ENCODE measurements around the gene CWC15.

Gene CWC15

GRCh38 chr11:94928117-94928990, 45.0 kb downstream of the CWC15 start:
- no peak overlapping the region for H3K23ac ChIP-seq (ENCODE audit: low read length)
- H3K9ac ChIP-seq (ENCODE audit: low read length): no peak overlapping the region
- H3K14ac ChIP-seq (ENCODE audit: low read length): no peak overlapping the region
- H2AFZ ChIP-seq (ENCODE audit: insufficient read depth, low read length, poor library complexity): no peak overlapping the region
- no peak overlapping the region for H3K4me3 ChIP-seq (ENCODE audit: low read depth, low read length)
- no peaks in the 10 kb centered on the region for H3K36me3 ChIP-seq (ENCODE audit: control insufficient read depth in 1 of 2, insufficient read depth in 2 of 2, low read length in 2 of 2)
- H2BK12ac ChIP-seq (ENCODE audit: low read length): peak overlapping the region; percentile 61
- H3K27ac ChIP-seq (ENCODE audit: low read depth, low read length): no peak overlapping the region
- H3K27me3 ChIP-seq (ENCODE audit: insufficient read depth, low read length): no peaks in the 10 kb centered on the region
- no peak overlapping the region for H2AK5ac ChIP-seq (ENCODE audit: low read length)
- no peak overlapping the region for H4K8ac ChIP-seq (ENCODE audit: low read depth, low read length)
- H2BK120ac ChIP-seq (ENCODE audit: insufficient read depth, low read length, poor library complexity): peak overlapping the region; percentile 47
- no peak overlapping the region for H4K12ac ChIP-seq (ENCODE audit: low read depth, low read length)
- H3K9me3 ChIP-seq (ENCODE audit: insufficient read depth, low read depth, low read length): no peaks in the 10 kb centered on the region
- WGBS (ENCODE audit: extremely low coverage, insufficient coverage, insufficient read length): no CpG with 5 or more reads among the region's 1 CpG
- H2BK5ac ChIP-seq (ENCODE audit: low read depth, low read length, poor library complexity): no peak overlapping the region
- H3K79me1 ChIP-seq (ENCODE audit: low read length): peaks cover 9% of the 10 kb centered on the region
- H3K79me2 ChIP-seq (ENCODE audit: control insufficient read depth, insufficient read depth, low read length, poor library complexity): no peaks in the 10 kb centered on the region
- H3K4ac ChIP-seq (ENCODE audit: low read depth, low read length): no peak overlapping the region
- H3K4me1 ChIP-seq (ENCODE audit: control insufficient read depth in 1 of 2, insufficient read depth in 2 of 2, low read length in 2 of 2): peaks cover 18 to 22% of the 10 kb centered on the region in 2 experiments
- DNase-seq: no peak
- no peak overlapping the region for H3K18ac ChIP-seq (ENCODE audit: low read length)
- no peak overlapping the region for H3K4me2 ChIP-seq (ENCODE audit: low read length)
- peak overlapping the region; percentile 63 for H4K91ac ChIP-seq (ENCODE audit: low read depth, low read length)

- Histone ChIP-seq H3K4me3 (ENCODE audit: low read depth, low read length) (no peak overlapping the region), H3K27me3 (ENCODE audit: insufficient read depth, low read length) (no peaks in the 10 kb centered on the region), H2BK5ac (ENCODE audit: low read depth, low read length, poor library complexity) (peak overlapping the region; percentile 7), H3K23ac (ENCODE audit: low read length) (no peak overlapping the region), H2AFZ (ENCODE audit: insufficient read depth, low read length, poor library complexity) (no peak overlapping the region), H4K91ac (ENCODE audit: low read depth, low read length) (peak overlapping the region; percentile 56), H3K79me2 (ENCODE audit: control insufficient read depth, insufficient read depth, low read length, poor library complexity) (no peaks in the 10 kb centered on the region), H3K4ac (ENCODE audit: low read depth, low read length) (no peak overlapping the region), H2AK5ac (ENCODE audit: low read length) (no peak overlapping the region), H2BK120ac (ENCODE audit: insufficient read depth, low read length, poor library complexity) (no peak overlapping the region), H4K12ac (ENCODE audit: low read depth, low read length) (no peak overlapping the region), H3K4me1 (ENCODE audit: control insufficient read depth in 1 of 2, insufficient read depth in 2 of 2, low read length in 2 of 2) (peaks cover 18 to 19% of the 10 kb centered on the region in 2 experiments), H3K14ac (ENCODE audit: low read length) (no peak overlapping the region), H3K79me1 (ENCODE audit: low read length) (peaks cover 9% of the 10 kb centered on the region), H3K4me2 (ENCODE audit: low read length) (peak overlapping the region; percentile 23), H3K18ac (ENCODE audit: low read length) (no peak overlapping the region), H2BK12ac (ENCODE audit: low read length) (no peak overlapping the region), H3K27ac (ENCODE audit: low read depth, low read length) (peak overlapping the region; percentile 37), H3K9me3 (ENCODE audit: insufficient read depth, low read depth, low read length) (no peaks in the 10 kb centered on the region), H3K9ac (ENCODE audit: low read length) (no peak overlapping the region), H4K8ac (ENCODE audit: low read depth, low read length) (no peak overlapping the region), H3K36me3 (ENCODE audit: control insufficient read depth in 1 of 2, insufficient read depth in 2 of 2, low read length in 2 of 2) (no peaks in the 10 kb centered on the region)
- WGBS (ENCODE audit: extremely low coverage, insufficient coverage, insufficient read length): no CpG with 5 or more reads among the region's 6 CpGs
- DNase-seq: no peak
Measured at GRCh38 chr11:94926698-94927237, 46.6 kb downstream of the CWC15 start.

- no peak for DNase-seq
- H2BK5ac ChIP-seq (ENCODE audit: low read depth, low read length, poor library complexity): peak overlapping the region; percentile 22
Measured at GRCh38 chr11:94926271-94926625, 47.1 kb downstream of the CWC15 start.

GRCh38 chr11:94925422-94926270, 47.7 kb downstream of the CWC15 start:
- no CpG with 5 or more reads among the region's 7 CpGs for WGBS (ENCODE audit: extremely low coverage, insufficient coverage, insufficient read length)
- H3K4me2 ChIP-seq (ENCODE audit: low read length): no peak overlapping the region
- H2AK5ac ChIP-seq (ENCODE audit: low read length): no peak overlapping the region
- no peak overlapping the region for H3K23ac ChIP-seq (ENCODE audit: low read length)
- peak overlapping the region; percentile 44 for H2BK120ac ChIP-seq (ENCODE audit: insufficient read depth, low read length, poor library complexity)
- peaks cover 9% of the 10 kb centered on the region for H3K79me1 ChIP-seq (ENCODE audit: low read length)
- peak overlapping the region; percentile 48 for H3K18ac ChIP-seq (ENCODE audit: low read length)
- no peak overlapping the region for H3K4me3 ChIP-seq (ENCODE audit: low read depth, low read length)
- no peaks in the 10 kb centered on the region for H3K9me3 ChIP-seq (ENCODE audit: insufficient read depth, low read depth, low read length)
- peak overlapping the region; percentile 49 for H4K91ac ChIP-seq (ENCODE audit: low read depth, low read length)
- H3K27me3 ChIP-seq (ENCODE audit: insufficient read depth, low read length): no peaks in the 10 kb centered on the region
- no peak overlapping the region for H3K4ac ChIP-seq (ENCODE audit: low read depth, low read length)
- H2AFZ ChIP-seq (ENCODE audit: insufficient read depth, low read length, poor library complexity): no peak overlapping the region
- no peak overlapping the region for H3K9ac ChIP-seq (ENCODE audit: low read length)
- H3K27ac ChIP-seq (ENCODE audit: low read depth, low read length): peak overlapping the region; percentile 36
- H4K12ac ChIP-seq (ENCODE audit: low read depth, low read length): no peak overlapping the region
- H3K14ac ChIP-seq (ENCODE audit: low read length): peak overlapping the region; percentile 24
- H2BK5ac ChIP-seq (ENCODE audit: low read depth, low read length, poor library complexity): peak overlapping the region; percentile 22
- peak overlapping the region; percentile 23 for H2BK12ac ChIP-seq (ENCODE audit: low read length)
- H3K4me1 ChIP-seq (ENCODE audit: control insufficient read depth in 1 of 2, insufficient read depth in 2 of 2, low read length in 2 of 2): peaks cover 18 to 19% of the 10 kb centered on the region in 2 experiments
- no peaks in the 10 kb centered on the region for H3K79me2 ChIP-seq (ENCODE audit: control insufficient read depth, insufficient read depth, low read length, poor library complexity)
- no peak for DNase-seq
- no peak overlapping the region for H4K8ac ChIP-seq (ENCODE audit: low read depth, low read length)
- no peaks in the 10 kb centered on the region for H3K36me3 ChIP-seq (ENCODE audit: control insufficient read depth in 1 of 2, insufficient read depth in 2 of 2, low read length in 2 of 2)

More at GRCh38 chr11:94926271-94926625, 47.1 kb downstream of the CWC15 start:
- peak overlapping the region; percentile 44 for H2BK120ac ChIP-seq (ENCODE audit: insufficient read depth, low read length, poor library complexity)
- H4K12ac ChIP-seq (ENCODE audit: low read depth, low read length): no peak overlapping the region
- H2AK5ac ChIP-seq (ENCODE audit: low read length): no peak overlapping the region
- H3K4me1 ChIP-seq (ENCODE audit: control insufficient read depth in 1 of 2, insufficient read depth in 2 of 2, low read length in 2 of 2): peaks cover 18 to 19% of the 10 kb centered on the region in 2 experiments
- H2BK12ac ChIP-seq (ENCODE audit: low read length): peak overlapping the region; percentile 3
- no peak overlapping the region for H4K8ac ChIP-seq (ENCODE audit: low read depth, low read length)
- peak overlapping the region; percentile 49 for H4K91ac ChIP-seq (ENCODE audit: low read depth, low read length)
- no peak overlapping the region for H3K4ac ChIP-seq (ENCODE audit: low read depth, low read length)
- no peaks in the 10 kb centered on the region for H3K9me3 ChIP-seq (ENCODE audit: insufficient read depth, low read depth, low read length)
- H3K79me1 ChIP-seq (ENCODE audit: low read length): peaks cover 9% of the 10 kb centered on the region
- H3K79me2 ChIP-seq (ENCODE audit: control insufficient read depth, insufficient read depth, low read length, poor library complexity): no peaks in the 10 kb centered on the region
- no peak overlapping the region for H3K23ac ChIP-seq (ENCODE audit: low read length)
- peak overlapping the region; percentile 48 for H3K18ac ChIP-seq (ENCODE audit: low read length)
- H3K4me2 ChIP-seq (ENCODE audit: low read length): no peak overlapping the region
- H3K14ac ChIP-seq (ENCODE audit: low read length): peak overlapping the region; percentile 24
- H3K27me3 ChIP-seq (ENCODE audit: insufficient read depth, low read length): no peaks in the 10 kb centered on the region
- H3K9ac ChIP-seq (ENCODE audit: low read length): no peak overlapping the region
- peak overlapping the region; percentile 36 for H3K27ac ChIP-seq (ENCODE audit: low read depth, low read length)
- no peak overlapping the region for H2AFZ ChIP-seq (ENCODE audit: insufficient read depth, low read length, poor library complexity)
- H3K36me3 ChIP-seq (ENCODE audit: control insufficient read depth in 1 of 2, insufficient read depth in 2 of 2, low read length in 2 of 2): no peaks in the 10 kb centered on the region
- no peak overlapping the region for H3K4me3 ChIP-seq (ENCODE audit: low read depth, low read length)

Measured in trophoblast cell (in vitro differentiated cells and primary cell).